Measurements from ENCODE around the gene MED31. TPM values are rescaled to one million over a fixed set of nuclear protein-coding genes. Genes with fewer than 3 reads are reported as not detected.

The MED31 gene
- total and polyA plus RNA-seq, 2 of the 13 experiments (the other 11 are each of a cell fraction or from before 2014, with no cell fraction given): 19.0 to 20.9 TPM

DNA sequence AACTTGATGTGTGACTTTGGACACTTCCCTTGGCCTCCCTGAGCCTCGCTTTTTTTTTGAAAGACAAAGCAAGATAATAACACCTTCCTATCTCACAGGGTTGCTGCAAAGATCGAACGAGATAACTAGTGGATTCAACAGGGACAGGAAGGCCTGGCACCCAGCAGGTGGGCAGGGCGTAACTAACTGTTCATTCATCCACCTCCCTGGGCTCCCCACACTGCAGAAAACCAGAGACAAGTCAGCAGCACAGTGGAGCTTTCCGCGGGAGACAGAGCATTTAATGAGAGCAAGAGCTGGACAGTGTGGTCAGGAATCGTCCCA lies 33.0 kb upstream of the MED31 start (continued):
- TF ChIP-seq NFE2 (CRISPR knock-in tag; IDR thresholded peaks at IDR 0.05) (no peak), ZNF670 (CRISPR knock-in tag; IDR thresholded peaks at IDR 0.05; ENCODE audit: borderline replicate concordance) (no peak), THAP11 (CRISPR knock-in tag; IDR thresholded peaks at IDR 0.05) (no peak), ZFP37 (CRISPR knock-in tag; IDR thresholded peaks at IDR 0.05; ENCODE audit: borderline replicate concordance) (no peak), GATAD2A (CRISPR knock-in tag; IDR thresholded peaks at IDR 0.05) (no peak), ELF1 (CRISPR knock-in tag; IDR thresholded peaks at IDR 0.05) (no peak), HOXD1 (CRISPR knock-in tag; IDR thresholded peaks at IDR 0.05) (no peak), HNF4A (CRISPR knock-in tag; IDR thresholded peaks at IDR 0.05) (0 out of 2 replicates have a peak, but pooled peaks have one; percentile 7), ATF1 (CRISPR knock-in tag; IDR thresholded peaks at IDR 0.05) (no peak), ARHGAP35 (CRISPR knock-in tag; IDR thresholded peaks at IDR 0.05; ENCODE audit: borderline replicate concordance) (no peak), HDAC2 (CRISPR knock-in tag; IDR thresholded peaks at IDR 0.05) (no peak), MED1 (CRISPR knock-in tag; IDR thresholded peaks at IDR 0.05) (peak; percentile 50), ZNF230 (CRISPR knock-in tag; IDR thresholded peaks at IDR 0.05) (no peak), ZNF253 (CRISPR knock-in tag; IDR thresholded peaks at IDR 0.05; ENCODE audit: borderline replicate concordance) (no peak), JUND (CRISPR knock-in tag; IDR thresholded peaks at IDR 0.05) (no peak), ZNF367 (CRISPR knock-in tag; IDR thresholded peaks at IDR 0.05; ENCODE audit: borderline replicate concordance) (no peak), ZC3H13 (CRISPR knock-in tag; IDR thresholded peaks at IDR 0.05) (peak; percentile 88)
- TF ChIP-seq, protein P1, sequence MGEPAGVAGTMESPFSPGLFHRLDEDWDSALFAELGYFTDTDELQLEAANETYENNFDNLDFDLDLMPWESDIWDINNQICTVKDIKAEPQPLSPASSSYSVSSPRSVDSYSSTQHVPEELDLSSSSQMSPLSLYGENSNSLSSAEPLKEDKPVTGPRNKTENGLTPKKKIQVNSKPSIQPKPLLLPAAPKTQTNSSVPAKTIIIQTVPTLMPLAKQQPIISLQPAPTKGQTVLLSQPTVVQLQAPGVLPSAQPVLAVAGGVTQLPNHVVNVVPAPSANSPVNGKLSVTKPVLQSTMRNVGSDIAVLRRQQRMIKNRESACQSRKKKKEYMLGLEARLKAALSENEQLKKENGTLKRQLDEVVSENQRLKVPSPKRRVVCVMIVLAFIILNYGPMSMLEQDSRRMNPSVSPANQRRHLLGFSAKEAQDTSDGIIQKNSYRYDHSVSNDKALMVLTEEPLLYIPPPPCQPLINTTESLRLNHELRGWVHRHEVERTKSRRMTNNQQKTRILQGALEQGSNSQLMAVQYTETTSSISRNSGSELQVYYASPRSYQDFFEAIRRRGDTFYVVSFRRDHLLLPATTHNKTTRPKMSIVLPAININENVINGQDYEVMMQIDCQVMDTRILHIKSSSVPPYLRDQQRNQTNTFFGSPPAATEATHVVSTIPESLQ (CRISPR knock-in tag; conservative IDR thresholded peaks at IDR 0.05): no peak
- TF ChIP-seq, protein P2, sequence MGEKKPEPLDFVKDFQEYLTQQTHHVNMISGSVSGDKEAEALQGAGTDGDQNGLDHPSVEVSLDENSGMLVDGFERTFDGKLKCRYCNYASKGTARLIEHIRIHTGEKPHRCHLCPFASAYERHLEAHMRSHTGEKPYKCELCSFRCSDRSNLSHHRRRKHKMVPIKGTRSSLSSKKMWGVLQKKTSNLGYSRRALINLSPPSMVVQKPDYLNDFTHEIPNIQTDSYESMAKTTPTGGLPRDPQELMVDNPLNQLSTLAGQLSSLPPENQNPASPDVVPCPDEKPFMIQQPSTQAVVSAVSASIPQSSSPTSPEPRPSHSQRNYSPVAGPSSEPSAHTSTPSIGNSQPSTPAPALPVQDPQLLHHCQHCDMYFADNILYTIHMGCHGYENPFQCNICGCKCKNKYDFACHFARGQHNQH (CRISPR knock-in tag; IDR thresholded peaks at IDR 0.05): 0 out of 2 replicates have a peak, but pooled peaks have one; percentile 8
- TF ChIP-seq, protein P3, sequence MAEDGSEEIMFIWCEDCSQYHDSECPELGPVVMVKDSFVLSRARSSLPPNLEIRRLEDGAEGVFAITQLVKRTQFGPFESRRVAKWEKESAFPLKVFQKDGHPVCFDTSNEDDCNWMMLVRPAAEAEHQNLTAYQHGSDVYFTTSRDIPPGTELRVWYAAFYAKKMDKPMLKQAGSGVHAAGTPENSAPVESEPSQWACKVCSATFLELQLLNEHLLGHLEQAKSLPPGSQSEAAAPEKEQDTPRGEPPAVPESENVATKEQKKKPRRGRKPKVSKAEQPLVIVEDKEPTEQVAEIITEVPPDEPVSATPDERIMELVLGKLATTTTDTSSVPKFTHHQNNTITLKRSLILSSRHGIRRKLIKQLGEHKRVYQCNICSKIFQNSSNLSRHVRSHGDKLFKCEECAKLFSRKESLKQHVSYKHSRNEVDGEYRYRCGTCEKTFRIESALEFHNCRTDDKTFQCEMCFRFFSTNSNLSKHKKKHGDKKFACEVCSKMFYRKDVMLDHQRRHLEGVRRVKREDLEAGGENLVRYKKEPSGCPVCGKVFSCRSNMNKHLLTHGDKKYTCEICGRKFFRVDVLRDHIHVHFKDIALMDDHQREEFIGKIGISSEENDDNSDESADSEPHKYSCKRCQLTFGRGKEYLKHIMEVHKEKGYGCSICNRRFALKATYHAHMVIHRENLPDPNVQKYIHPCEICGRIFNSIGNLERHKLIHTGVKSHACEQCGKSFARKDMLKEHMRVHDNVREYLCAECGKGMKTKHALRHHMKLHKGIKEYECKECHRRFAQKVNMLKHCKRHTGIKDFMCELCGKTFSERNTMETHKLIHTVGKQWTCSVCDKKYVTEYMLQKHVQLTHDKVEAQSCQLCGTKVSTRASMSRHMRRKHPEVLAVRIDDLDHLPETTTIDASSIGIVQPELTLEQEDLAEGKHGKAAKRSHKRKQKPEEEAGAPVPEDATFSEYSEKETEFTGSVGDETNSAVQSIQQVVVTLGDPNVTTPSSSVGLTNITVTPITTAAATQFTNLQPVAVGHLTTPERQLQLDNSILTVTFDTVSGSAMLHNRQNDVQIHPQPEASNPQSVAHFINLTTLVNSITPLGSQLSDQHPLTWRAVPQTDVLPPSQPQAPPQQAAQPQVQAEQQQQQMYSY (CRISPR knock-in tag; IDR thresholded peaks at IDR 0.05): no peak
- TF ChIP-seq, protein P4, sequence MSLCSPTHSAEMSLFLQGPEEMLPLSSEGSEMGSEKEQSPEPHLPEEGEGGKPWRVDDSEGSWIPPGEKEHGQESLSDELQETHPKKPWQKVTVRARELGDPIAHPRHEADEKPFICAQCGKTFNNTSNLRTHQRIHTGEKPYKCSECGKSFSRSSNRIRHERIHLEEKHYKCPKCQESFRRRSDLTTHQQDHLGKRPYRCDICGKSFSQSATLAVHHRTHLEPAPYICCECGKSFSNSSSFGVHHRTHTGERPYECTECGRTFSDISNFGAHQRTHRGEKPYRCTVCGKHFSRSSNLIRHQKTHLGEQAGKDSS (CRISPR knock-in tag; IDR thresholded peaks at IDR 0.05; ENCODE audit: borderline replicate concordance, low read depth): peak; percentile 64; the same call in 1 of the 2 replicates
- TF ChIP-seq, protein P5, sequence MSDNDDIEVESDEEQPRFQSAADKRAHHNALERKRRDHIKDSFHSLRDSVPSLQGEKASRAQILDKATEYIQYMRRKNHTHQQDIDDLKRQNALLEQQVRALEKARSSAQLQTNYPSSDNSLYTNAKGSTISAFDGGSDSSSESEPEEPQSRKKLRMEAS (IDR thresholded peaks at IDR 0.05): 0 out of 2 replicates have a peak, but pooled peaks have one; percentile 13

Measured in HepG2 (cell line).